ENCODE measurements around the gene CASP12.

The CASP12 gene

DNA sequence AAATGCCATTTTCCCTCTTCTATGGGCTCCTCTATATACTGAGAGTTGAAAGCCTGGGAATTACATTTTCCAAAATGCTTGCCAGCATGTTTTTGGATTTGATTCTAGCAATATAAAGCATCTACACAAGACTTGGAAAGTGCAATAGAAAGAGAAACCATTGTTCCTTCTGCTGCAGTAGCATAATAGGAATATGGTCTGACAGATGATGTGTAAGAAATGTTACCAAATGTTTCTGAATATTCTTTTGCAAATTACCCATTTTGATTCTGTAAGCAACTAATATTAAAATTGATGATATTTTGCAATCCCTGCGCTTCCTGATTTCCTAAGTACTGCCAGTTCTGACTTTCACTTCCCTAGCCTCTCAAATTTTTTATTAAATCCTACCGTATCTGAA is 61.6 kb downstream of the CASP12 start:
- no peak for DNase-seq (ENCODE audit: low read depth)
